Measurements from ENCODE around the gene HUS1B.

HUS1B gene

DNA sequence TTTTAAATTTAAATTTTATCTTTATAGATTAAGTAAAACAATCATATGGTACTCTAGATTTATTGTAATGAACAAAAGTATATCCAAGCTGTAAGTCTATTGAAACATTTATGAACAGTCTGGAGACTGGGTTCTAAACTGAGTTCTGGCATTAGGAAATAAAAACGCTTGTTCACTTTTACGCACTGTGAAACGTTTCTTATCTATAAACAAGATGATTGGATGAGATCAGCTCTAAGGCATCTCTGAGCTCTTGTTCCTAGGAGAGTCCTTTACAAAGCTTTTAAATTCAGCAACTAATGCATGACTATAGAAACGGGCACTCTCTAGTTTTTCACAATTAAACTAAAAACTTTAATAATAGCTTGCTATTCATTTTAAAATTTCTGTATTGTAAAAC lies 6.8 kb downstream of the HUS1B start:
- H3K36me3 ChIP-seq (ENCODE audit: control insufficient read depth, insufficient read depth, low read length) = no peaks in the 10 kb centered on the region
- H3K27me3 ChIP-seq (replicated peaks; ENCODE audit: control insufficient read depth, insufficient read depth, low read length) = no peaks in the 10 kb centered on the region
- TF ChIP-seq, protein P1, sequence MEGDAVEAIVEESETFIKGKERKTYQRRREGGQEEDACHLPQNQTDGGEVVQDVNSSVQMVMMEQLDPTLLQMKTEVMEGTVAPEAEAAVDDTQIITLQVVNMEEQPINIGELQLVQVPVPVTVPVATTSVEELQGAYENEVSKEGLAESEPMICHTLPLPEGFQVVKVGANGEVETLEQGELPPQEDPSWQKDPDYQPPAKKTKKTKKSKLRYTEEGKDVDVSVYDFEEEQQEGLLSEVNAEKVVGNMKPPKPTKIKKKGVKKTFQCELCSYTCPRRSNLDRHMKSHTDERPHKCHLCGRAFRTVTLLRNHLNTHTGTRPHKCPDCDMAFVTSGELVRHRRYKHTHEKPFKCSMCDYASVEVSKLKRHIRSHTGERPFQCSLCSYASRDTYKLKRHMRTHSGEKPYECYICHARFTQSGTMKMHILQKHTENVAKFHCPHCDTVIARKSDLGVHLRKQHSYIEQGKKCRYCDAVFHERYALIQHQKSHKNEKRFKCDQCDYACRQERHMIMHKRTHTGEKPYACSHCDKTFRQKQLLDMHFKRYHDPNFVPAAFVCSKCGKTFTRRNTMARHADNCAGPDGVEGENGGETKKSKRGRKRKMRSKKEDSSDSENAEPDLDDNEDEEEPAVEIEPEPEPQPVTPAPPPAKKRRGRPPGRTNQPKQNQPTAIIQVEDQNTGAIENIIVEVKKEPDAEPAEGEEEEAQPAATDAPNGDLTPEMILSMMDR (IDR thresholded peaks at IDR 0.05; ENCODE audit: insufficient read depth, low read length, poor library complexity, severe bottlenecking) = no peak
- DNase-seq (ENCODE audit: extremely low read depth, insufficient read length) = no peak
- no peak overlapping the region for H3K4me3 ChIP-seq (replicated peaks; ENCODE audit: low read depth, low read length)

- no peak for DNase-seq (ENCODE audit: extremely low read depth, insufficient read length)
- H3K27me3 ChIP-seq (replicated peaks; ENCODE audit: control insufficient read depth, insufficient read depth, low read length) = no peaks in the 10 kb centered on the region
- H3K4me3 ChIP-seq (replicated peaks; ENCODE audit: low read depth, low read length) = no peak overlapping the region
- no peaks in the 10 kb centered on the region for H3K36me3 ChIP-seq (ENCODE audit: control insufficient read depth, insufficient read depth, low read length)
- TF ChIP-seq, protein P1 (IDR thresholded peaks at IDR 0.05; ENCODE audit: insufficient read depth, low read length, poor library complexity, severe bottlenecking) = no peak
These were observed 14.1 kb downstream of the HUS1B start for GRCh38 chr6:642805-643204.

GRCh38 chr6:641225-641985 lies 15.5 kb downstream of the HUS1B start:
- TF ChIP-seq, protein P1 (IDR thresholded peaks at IDR 0.05; ENCODE audit: insufficient read depth, low read length, poor library complexity, severe bottlenecking) = no peak
- no peak for DNase-seq (ENCODE audit: extremely low read depth, insufficient read length)
- no peaks in the 10 kb centered on the region for H3K27me3 ChIP-seq (replicated peaks; ENCODE audit: control insufficient read depth, insufficient read depth, low read length)
- no peak overlapping the region for H3K4me3 ChIP-seq (replicated peaks; ENCODE audit: low read depth, low read length)
- no peaks in the 10 kb centered on the region for H3K36me3 ChIP-seq (ENCODE audit: control insufficient read depth, insufficient read depth, low read length)

DNA sequence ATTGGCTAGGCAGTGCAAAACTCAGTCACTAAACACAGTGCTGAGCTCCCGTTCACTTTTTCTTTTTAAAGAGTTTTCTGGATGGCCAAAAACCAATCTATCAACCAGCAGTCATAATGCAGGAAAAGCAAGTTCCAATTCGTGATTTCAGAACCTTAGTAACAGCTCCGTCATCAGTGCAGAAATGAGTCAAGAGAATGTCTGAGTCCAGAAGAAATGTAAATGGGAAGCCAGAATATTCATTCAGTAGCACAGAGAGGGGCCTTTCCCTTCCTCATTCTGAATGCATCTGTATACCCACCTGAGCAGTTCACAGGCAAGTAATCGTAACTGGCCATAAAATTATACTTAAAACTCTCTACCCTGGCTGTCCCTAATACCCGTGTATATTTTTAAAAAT lies 20.4 kb downstream of the HUS1B start:
- TF ChIP-seq, protein P1 (IDR thresholded peaks at IDR 0.05; ENCODE audit: insufficient read depth, low read length, poor library complexity, severe bottlenecking) = no peak
- DNase-seq (ENCODE audit: extremely low read depth, insufficient read length) = peak; percentile 22
- H3K4me3 ChIP-seq (replicated peaks; ENCODE audit: low read depth, low read length) = no peak overlapping the region
- no peaks in the 10 kb centered on the region for H3K36me3 ChIP-seq (ENCODE audit: control insufficient read depth, insufficient read depth, low read length)
- no peaks in the 10 kb centered on the region for H3K27me3 ChIP-seq (replicated peaks; ENCODE audit: control insufficient read depth, insufficient read depth, low read length)

DNA sequence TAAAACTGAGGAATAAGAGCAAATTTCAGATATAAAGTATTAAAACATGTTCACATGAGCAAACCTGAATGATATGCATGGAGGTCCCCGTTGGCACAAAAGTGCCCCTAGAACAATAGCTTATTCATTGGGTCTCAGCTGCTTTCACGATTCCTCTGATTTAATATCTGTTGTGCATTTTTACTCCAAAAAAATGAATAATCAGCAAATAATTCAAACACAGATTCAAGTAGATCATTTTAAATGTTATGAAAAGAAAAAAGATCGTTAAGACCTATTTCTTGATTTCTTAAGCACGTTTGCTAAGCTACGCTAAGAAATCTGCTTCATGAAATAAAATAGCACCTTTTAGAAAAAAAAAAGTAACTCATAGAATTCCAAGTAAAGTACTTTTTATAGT lies 21.7 kb downstream of the HUS1B start:
- H3K27me3 ChIP-seq (replicated peaks; ENCODE audit: control insufficient read depth, insufficient read depth, low read length) = no peaks in the 10 kb centered on the region
- no peak for DNase-seq (ENCODE audit: extremely low read depth, insufficient read length)
- no peak overlapping the region for H3K4me3 ChIP-seq (replicated peaks; ENCODE audit: low read depth, low read length)
- H3K36me3 ChIP-seq (ENCODE audit: control insufficient read depth, insufficient read depth, low read length) = no peaks in the 10 kb centered on the region; the same call in 1 of the 2 replicates
- TF ChIP-seq, protein P1 (IDR thresholded peaks at IDR 0.05; ENCODE audit: insufficient read depth, low read length, poor library complexity, severe bottlenecking) = no peak
